ENCODE data around the gene CNNM2.

The CNNM2 gene

GRCh38 chr10:102900006-102900405 is 18.1 kb upstream of the CNNM2 start:
- Histone ChIP-seq H3K4me1 (ENCODE audit: insufficient read depth, low read length) (no peaks in the 10 kb centered on the region), H3K27ac (ENCODE audit: low read depth, low read length) (no peak overlapping the region), H3K9ac (ENCODE audit: low read depth, low read length) (no peak overlapping the region), H3K9me3 (ENCODE audit: insufficient read depth, low read depth, low read length) (no peaks in the 10 kb centered on the region), H3K4me3 (ENCODE audit: low read length) (no peak overlapping the region), H3K27me3 (ENCODE audit: insufficient read depth, low read length) (no peaks in the 10 kb centered on the region), H3K36me3 (ENCODE audit: insufficient read depth, low read length) (no peaks in the 10 kb centered on the region)
- WGBS = 89% methylated on average over 3 of the region's 3 CpGs

GRCh38 chr10:102904346-102904745 is 13.7 kb upstream of the CNNM2 start:
- no peaks in the 10 kb centered on the region for H3K9me3 ChIP-seq (ENCODE audit: insufficient read depth, low read depth, low read length)
- no peak overlapping the region for H3K9ac ChIP-seq (ENCODE audit: low read depth, low read length)
- H3K27ac ChIP-seq (ENCODE audit: low read depth, low read length) = no peak overlapping the region
- H3K4me1 ChIP-seq (ENCODE audit: insufficient read depth, low read length) = no peaks in the 10 kb centered on the region
- no peak overlapping the region for H3K4me3 ChIP-seq (ENCODE audit: low read length)
- no peaks in the 10 kb centered on the region for H3K36me3 ChIP-seq (ENCODE audit: insufficient read depth, low read length)
- H3K27me3 ChIP-seq (ENCODE audit: insufficient read depth, low read length) = no peaks in the 10 kb centered on the region

- Histone ChIP-seq H3K4me1 (ENCODE audit: insufficient read depth, low read length) (no peaks in the 10 kb centered on the region), H3K27me3 (ENCODE audit: insufficient read depth, low read length) (no peaks in the 10 kb centered on the region), H3K36me3 (ENCODE audit: insufficient read depth, low read length) (no peaks in the 10 kb centered on the region), H3K9ac (ENCODE audit: low read depth, low read length) (no peak overlapping the region), H3K27ac (ENCODE audit: low read depth, low read length) (no peak overlapping the region), H3K4me3 (ENCODE audit: low read length) (no peak overlapping the region), H3K9me3 (ENCODE audit: insufficient read depth, low read depth, low read length) (no peaks in the 10 kb centered on the region)
- WGBS = 96% methylated on average over 3 of the region's 4 CpGs
These were observed 11.6 kb upstream of the CNNM2 start for GRCh38 chr10:102906507-102906906.

- WGBS = 89% methylated on average over 1 of the region's 1 CpG
These were observed 3.3 kb upstream of the CNNM2 start for GRCh38 chr10:102914781-102915180.

GRCh38 chr10:102916173-102916572 is 1.9 kb upstream of the CNNM2 start:
- Histone ChIP-seq H3K9ac (ENCODE audit: low read depth, low read length) (no peak overlapping the region), H3K9me3 (ENCODE audit: insufficient read depth, low read depth, low read length) (no peaks in the 10 kb centered on the region), H3K4me1 (ENCODE audit: insufficient read depth, low read length) (peaks cover 12% of the 10 kb centered on the region), H3K36me3 (ENCODE audit: insufficient read depth, low read length) (no peaks in the 10 kb centered on the region), H3K4me3 (ENCODE audit: low read length) (peak overlapping the region; percentile 81; the same call in 1 of the 2 replicates), H3K27ac (ENCODE audit: low read depth, low read length) (no peak overlapping the region), H3K27me3 (ENCODE audit: insufficient read depth, low read length) (peaks cover 27% of the 10 kb centered on the region)
- 88% methylated on average over 7 of the region's 7 CpGs for WGBS

More at GRCh38 chr10:102914781-102915180, 3.3 kb upstream of the CNNM2 start:
- Histone ChIP-seq H3K27ac (ENCODE audit: low read depth, low read length) (no peak overlapping the region), H3K27me3 (ENCODE audit: insufficient read depth, low read length) (peaks cover 17% of the 10 kb centered on the region), H3K36me3 (ENCODE audit: insufficient read depth, low read length) (no peaks in the 10 kb centered on the region), H3K4me3 (ENCODE audit: low read length) (no peak overlapping the region), H3K9ac (ENCODE audit: low read depth, low read length) (no peak overlapping the region), H3K9me3 (ENCODE audit: insufficient read depth, low read depth, low read length) (no peaks in the 10 kb centered on the region), H3K4me1 (ENCODE audit: insufficient read depth, low read length) (no peaks in the 10 kb centered on the region)

GRCh38 chr10:102917314-102917961 is 656 bp upstream of the CNNM2 start:
- Histone ChIP-seq H3K9me3 (ENCODE audit: insufficient read depth, low read depth, low read length) (no peaks in the 10 kb centered on the region), H3K27me3 (ENCODE audit: insufficient read depth, low read length) (peaks cover 30% of the 10 kb centered on the region), H3K4me1 (ENCODE audit: insufficient read depth, low read length) (peaks cover 23% of the 10 kb centered on the region), H3K27ac (ENCODE audit: low read depth, low read length) (peak overlapping the region; percentile 89; the same call in 1 of the 2 replicates), H3K36me3 (ENCODE audit: insufficient read depth, low read length) (no peaks in the 10 kb centered on the region), H3K9ac (ENCODE audit: low read depth, low read length) (peak overlapping the region; percentile 70), H3K4me3 (ENCODE audit: low read length) (peak overlapping the region; percentile 81)
- 1% methylated on average over 44 of the region's 45 CpGs for WGBS

- peaks cover 23% of the 10 kb centered on the region for H3K4me1 ChIP-seq (ENCODE audit: insufficient read depth, low read length)
- H3K4me3 ChIP-seq (ENCODE audit: low read length) = peak overlapping the region; percentile 81
- WGBS = under 1% methylated on average over 49 of the region's 49 CpGs
- H3K9me3 ChIP-seq (ENCODE audit: insufficient read depth, low read depth, low read length) = no peaks in the 10 kb centered on the region
- no peaks in the 10 kb centered on the region for H3K36me3 ChIP-seq (ENCODE audit: insufficient read depth, low read length)
- no peak overlapping the region for H3K27ac ChIP-seq (ENCODE audit: low read depth, low read length)
- H3K9ac ChIP-seq (ENCODE audit: low read depth, low read length) = peak overlapping the region; percentile 84
- peaks cover 30% of the 10 kb centered on the region for H3K27me3 ChIP-seq (ENCODE audit: insufficient read depth, low read length)
These were observed 737 bp downstream of the CNNM2 start for GRCh38 chr10:102918817-102919245.

- H3K9me3 ChIP-seq (ENCODE audit: insufficient read depth, low read depth, low read length) = no peaks in the 10 kb centered on the region
- peaks cover 30% of the 10 kb centered on the region for H3K27me3 ChIP-seq (ENCODE audit: insufficient read depth, low read length)
- H3K9ac ChIP-seq (ENCODE audit: low read depth, low read length) = peak overlapping the region; percentile 84; the same call in 1 of the 2 replicates
- H3K4me3 ChIP-seq (ENCODE audit: low read length) = peak overlapping the region; percentile 81
- WGBS = 3% methylated on average over 47 of the region's 47 CpGs
- H3K36me3 ChIP-seq (ENCODE audit: insufficient read depth, low read length) = no peaks in the 10 kb centered on the region
- peaks cover 23% of the 10 kb centered on the region for H3K4me1 ChIP-seq (ENCODE audit: insufficient read depth, low read length)
- no peak overlapping the region for H3K27ac ChIP-seq (ENCODE audit: low read depth, low read length)
These were observed 1.3 kb downstream of the CNNM2 start for GRCh38 chr10:102919246-102919959.

GRCh38 chr10:102919992-102920739 is 2.1 kb downstream of the CNNM2 start:
- peaks cover 30% of the 10 kb centered on the region for H3K27me3 ChIP-seq (ENCODE audit: insufficient read depth, low read length)
- H3K4me1 ChIP-seq (ENCODE audit: insufficient read depth, low read length) = peaks cover 23% of the 10 kb centered on the region
- WGBS = 14% methylated on average over 7 of the region's 9 CpGs
- no peak overlapping the region for H3K27ac ChIP-seq (ENCODE audit: low read depth, low read length)
- no peaks in the 10 kb centered on the region for H3K9me3 ChIP-seq (ENCODE audit: insufficient read depth, low read depth, low read length)
- H3K36me3 ChIP-seq (ENCODE audit: insufficient read depth, low read length) = no peaks in the 10 kb centered on the region
- no peak overlapping the region for H3K9ac ChIP-seq (ENCODE audit: low read depth, low read length)
- peak overlapping the region; percentile 81 for H3K4me3 ChIP-seq (ENCODE audit: low read length)

- Histone ChIP-seq H3K9ac (ENCODE audit: low read depth, low read length) (no peak overlapping the region), H3K4me1 (ENCODE audit: insufficient read depth, low read length) (peaks cover 23% of the 10 kb centered on the region)
These were observed 5.5 kb downstream of the CNNM2 start for GRCh38 chr10:102923601-102924000.

GRCh38 chr10:102926842-102927241 is 8.7 kb downstream of the CNNM2 start:
- no peak overlapping the region for H3K4me3 ChIP-seq (ENCODE audit: low read length)
- H3K4me1 ChIP-seq (ENCODE audit: insufficient read depth, low read length) = peaks cover 4% of the 10 kb centered on the region; the same call in 1 of the 2 replicates
- no peaks in the 10 kb centered on the region for H3K9me3 ChIP-seq (ENCODE audit: insufficient read depth, low read depth, low read length)
- 0 out of 2 replicates have a peak, but pooled peaks cover under 1% of the 10 kb centered on the region for H3K27me3 ChIP-seq (ENCODE audit: insufficient read depth, low read length)
- peaks cover 4% of the 10 kb centered on the region; the same call in 1 of the 2 replicates for H3K36me3 ChIP-seq (ENCODE audit: insufficient read depth, low read length)
- H3K9ac ChIP-seq (ENCODE audit: low read depth, low read length) = no peak overlapping the region
- WGBS = 97% methylated on average over 4 of the region's 6 CpGs
- no peak overlapping the region for H3K27ac ChIP-seq (ENCODE audit: low read depth, low read length)

More at GRCh38 chr10:102923601-102924000, 5.5 kb downstream of the CNNM2 start:
- Histone ChIP-seq H3K9me3 (ENCODE audit: insufficient read depth, low read depth, low read length) (no peaks in the 10 kb centered on the region), H3K27me3 (ENCODE audit: insufficient read depth, low read length) (peaks cover 25% of the 10 kb centered on the region), H3K27ac (ENCODE audit: low read depth, low read length) (no peak overlapping the region), H3K36me3 (ENCODE audit: insufficient read depth, low read length) (peaks cover 4% of the 10 kb centered on the region; the same call in 1 of the 2 replicates), H3K4me3 (ENCODE audit: low read length) (no peak overlapping the region)

Measured in HUES64 (cell line).